ENCODE data around the gene HLA-DMB.

DNA sequence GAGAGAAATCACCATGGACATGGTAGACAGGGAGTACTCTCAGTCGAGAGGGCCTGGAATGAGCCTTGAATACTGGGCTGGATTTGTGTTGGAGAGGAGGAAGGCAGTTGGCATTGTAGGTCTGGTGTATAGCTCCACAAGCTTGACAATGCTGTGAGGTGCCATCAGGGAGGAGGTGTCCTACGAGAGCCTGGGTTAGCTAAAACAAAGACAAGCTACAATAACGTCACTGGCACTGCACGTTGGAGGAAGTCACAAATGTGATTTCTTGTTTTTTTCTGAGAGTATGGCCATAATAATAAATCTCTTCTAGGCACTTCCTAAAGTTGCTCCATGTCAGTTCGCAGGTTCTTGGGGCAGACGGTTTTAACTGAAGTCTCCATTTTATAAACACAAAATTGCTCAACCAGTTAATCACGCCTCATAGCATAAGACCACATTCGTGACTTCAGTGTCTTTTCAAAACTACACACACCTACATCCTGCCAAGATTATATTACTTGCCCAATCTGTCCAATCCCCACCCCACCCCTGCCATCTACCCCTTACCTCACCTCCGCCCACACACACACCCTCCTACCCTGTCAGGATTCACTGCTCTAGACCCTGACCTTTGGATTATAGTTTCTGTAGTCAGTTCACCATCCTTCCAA is 4.4 kb upstream of the HLA-DMB start:
- TF ChIP-seq TCF12 (IDR thresholded peaks at IDR 0.05) = no peak
- TF ChIP-seq, protein P1, sequence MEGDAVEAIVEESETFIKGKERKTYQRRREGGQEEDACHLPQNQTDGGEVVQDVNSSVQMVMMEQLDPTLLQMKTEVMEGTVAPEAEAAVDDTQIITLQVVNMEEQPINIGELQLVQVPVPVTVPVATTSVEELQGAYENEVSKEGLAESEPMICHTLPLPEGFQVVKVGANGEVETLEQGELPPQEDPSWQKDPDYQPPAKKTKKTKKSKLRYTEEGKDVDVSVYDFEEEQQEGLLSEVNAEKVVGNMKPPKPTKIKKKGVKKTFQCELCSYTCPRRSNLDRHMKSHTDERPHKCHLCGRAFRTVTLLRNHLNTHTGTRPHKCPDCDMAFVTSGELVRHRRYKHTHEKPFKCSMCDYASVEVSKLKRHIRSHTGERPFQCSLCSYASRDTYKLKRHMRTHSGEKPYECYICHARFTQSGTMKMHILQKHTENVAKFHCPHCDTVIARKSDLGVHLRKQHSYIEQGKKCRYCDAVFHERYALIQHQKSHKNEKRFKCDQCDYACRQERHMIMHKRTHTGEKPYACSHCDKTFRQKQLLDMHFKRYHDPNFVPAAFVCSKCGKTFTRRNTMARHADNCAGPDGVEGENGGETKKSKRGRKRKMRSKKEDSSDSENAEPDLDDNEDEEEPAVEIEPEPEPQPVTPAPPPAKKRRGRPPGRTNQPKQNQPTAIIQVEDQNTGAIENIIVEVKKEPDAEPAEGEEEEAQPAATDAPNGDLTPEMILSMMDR (IDR thresholded peaks at IDR 0.05) = no peak
- no peak for TF ChIP-seq YY1 (IDR thresholded peaks at IDR 0.05; ENCODE audit: low read depth)
- TF ChIP-seq FOXM1 (IDR thresholded peaks at IDR 0.05; ENCODE audit: low read depth) = no peak
- no peak for TF ChIP-seq NFIC (IDR thresholded peaks at IDR 0.05; ENCODE audit: borderline replicate concordance)
- no peak for TF ChIP-seq GATA2 (CRISPR knock-in tag; IDR thresholded peaks at IDR 0.05)

Data from SK-N-SH (cell line).